HEK293T (cell line): ENCODE measurements around the gene TMEM39B.
A peak's percentile ranks its signal among the peaks of the same experiment; 100 is the strongest.
"Not testable (repeated sequence)": the region's sequence is repeated elsewhere in the genome, so short reads cannot be mapped to it uniquely, and the experiment has no call there.

Experiments used
- CTCF ChIA-PET: fragments of 350-600 bp; formaldehyde crosslinking; extraction: SDS; loops from one replicate; lab custom pipeline; 2021; ENCODE audit warnings: antibody characterized with exemption, inconsistent platforms; lab: Yijun Ruan, JAX
- POLR2A ChIA-PET: fragments of 350-600 bp; formaldehyde crosslinking; extraction: SDS; loops from one replicate; lab custom pipeline; 2020; ENCODE audit warnings: antibody characterized with exemption, inconsistent platforms; lab: Yijun Ruan, JAX
- DNase-seq: peaks from one replicate; pipeline ENCODE4 v3.0.0; 2012; ENCODE audit warnings: mixed read lengths; ENCODE audit errors: extremely low spot score
- ARNT ChIP-seq: fragments of 450-650 bp; IDR thresholded peaks from 2 replicates; pipeline ENCODE4 v1.6.1; 2017; ENCODE audit warnings: mild to moderate bottlenecking
- BHLHE40 ChIP-seq: fragments of 450-650 bp; IDR thresholded peaks from 2 replicates; pipeline ENCODE4 v1.6.1; 2016; ENCODE audit warnings: mild to moderate bottlenecking, moderate library complexity, borderline replicate concordance
- CTBP1 ChIP-seq: fragments of 450-650 bp; IDR thresholded peaks from 2 replicates; pipeline ENCODE4 v1.6.1; 2016; ENCODE audit warnings: borderline replicate concordance
- FOXA1 ChIP-seq: fragments of 450-650 bp; IDR thresholded peaks from 2 replicates; pipeline ENCODE4 v1.6.1; 2016; ENCODE audit warnings: mild to moderate bottlenecking
- FOXK2 ChIP-seq: fragments of 450-650 bp; IDR thresholded peaks from 2 replicates; pipeline ENCODE4 v1.6.1; 2016; ENCODE audit warnings: mild to moderate bottlenecking
- FOXM1 ChIP-seq: fragments of 450-650 bp; IDR thresholded peaks from 2 replicates; pipeline ENCODE4 v1.6.1; 2017; ENCODE audit warnings: mild to moderate bottlenecking, borderline replicate concordance
- HDGF ChIP-seq: fragments of 450-650 bp; IDR thresholded peaks from 2 replicates; pipeline ENCODE4 v1.6.1; 2017; ENCODE audit warnings: antibody characterized with exemption, borderline replicate concordance
- LEF1 ChIP-seq: fragments of 450-650 bp; IDR thresholded peaks from 2 replicates; pipeline ENCODE4 v1.6.1; 2017; ENCODE audit warnings: mild to moderate bottlenecking, borderline replicate concordance
- PKNOX1 ChIP-seq: fragments of 450-650 bp; IDR thresholded peaks from 2 replicates; pipeline ENCODE4 v1.6.1; 2016
- SP1 ChIP-seq: fragments of 450-650 bp; IDR thresholded peaks from 2 replicates; pipeline ENCODE4 v1.6.1; 2017
- SUZ12 ChIP-seq: fragments of 450-650 bp; IDR thresholded peaks from 2 replicates; pipeline ENCODE4 v1.6.1; 2016; ENCODE audit warnings: mild to moderate bottlenecking
- ZNF384 ChIP-seq: fragments of 450-650 bp; IDR thresholded peaks from 2 replicates; pipeline ENCODE4 v1.6.1; 2016

TMEM39B gene

GRCh38 chr1:32144033-32144432 lies 71.3 kb downstream of the TMEM39B start:
- CTCF ChIA-PET, result no interaction called here

GRCh38 chr1:32147799-32148198 lies 75.1 kb downstream of the TMEM39B start:
- CTCF ChIA-PET, result interaction anchor here (0.6 to 0.7 kb wide), 2 partner anchors 11 to 170 kb away, joined by 3 to 4 read pairs; no protein-coding TSS in a partner anchor
- POLR2A ChIA-PET, DNase-seq: not testable (repeated sequence)

More at GRCh38 chr1:32144033-32144432, 71.3 kb downstream of the TMEM39B start:
- POLR2A ChIA-PET, result no interaction called here
- no peak for DNase-seq
- TF ChIP-seq ARNT (no peak), LEF1 (no peak), SUZ12 (no peak), PKNOX1 (no peak), ZNF384 (no peak), FOXA1 (no peak), CTBP1 (no peak), FOXK2 (no peak)

- ChIA-PET CTCF (interaction anchor here (0.7 kb wide), 1 partner anchor 39 kb away, joined by 4 read pairs; no protein-coding TSS in a partner anchor), POLR2A (interaction anchor here (1.4 to 3.0 kb wide), 3 partner anchors 29 to 78 kb away, joined by 3 to 14 read pairs (median 5); partner anchors contain the start of genes IQCC, TMEM39B and TXLNA)
- TF ChIP-seq BHLHE40 (no peak), PKNOX1 (peak; percentile 35; the same call in 1 of the 2 replicates), FOXK2 (no peak), FOXA1 (no peak), HDGF (no peak), CTBP1 (no peak)
- DNase-seq, result no peak
Measured at GRCh38 chr1:32150847-32151246, 78.1 kb downstream of the TMEM39B start.

DNA sequence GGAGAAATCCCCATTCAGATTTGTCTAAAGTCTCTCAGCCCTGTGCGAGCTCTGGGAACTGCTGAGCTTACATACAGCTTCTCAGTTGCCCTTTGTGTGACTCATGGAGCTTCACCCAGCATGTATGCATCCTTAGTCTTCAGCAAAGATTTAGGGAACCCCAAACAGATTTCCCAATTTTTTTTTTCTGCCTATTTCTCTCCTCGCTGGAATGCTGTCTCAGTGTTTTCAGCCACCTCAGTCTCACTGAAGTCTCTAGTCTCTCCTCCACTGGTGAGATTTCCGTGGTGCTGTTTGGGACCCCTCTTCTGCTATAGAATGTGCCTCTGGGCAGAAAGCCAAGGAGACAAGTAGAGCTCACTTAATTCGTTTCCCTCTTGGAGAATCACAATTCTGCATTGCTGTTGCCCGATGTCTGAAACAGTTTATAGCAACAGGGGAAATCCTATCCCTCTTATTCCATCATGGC lies 78.6 kb downstream of the TMEM39B start:
- ChIA-PET CTCF (interaction anchor here (0.7 kb wide), 1 partner anchor 40 kb away, joined by 4 read pairs; no protein-coding TSS in a partner anchor), POLR2A (interaction anchor here (1.4 to 3.0 kb wide), 3 partner anchors 28 to 78 kb away, joined by 3 to 14 read pairs (median 5); partner anchors contain the start of genes IQCC, TMEM39B and TXLNA)
- peak; percentile 43 for DNase-seq
- TF ChIP-seq SP1, result no peak
- TF ChIP-seq ARNT, result no peak
- TF ChIP-seq FOXM1, result no peak
